ENCODE data around the gene GJC1.

GJC1 gene

GRCh38 chr17:44751331-44751730, 78.8 kb downstream of the GJC1 start:
- TF ChIP-seq FOXP2 (optimal IDR thresholded peaks at IDR 0.05; ENCODE audit: borderline replicate concordance, extremely low read depth, extremely low read length, insufficient read depth) (no peak), TAF1 (IDR thresholded peaks at IDR 0.05; ENCODE audit: borderline replicate concordance, insufficient read depth, low read length) (no peak)

- no peak for TF ChIP-seq REST (IDR thresholded peaks at IDR 0.05; ENCODE audit: insufficient read depth in 1 of 2, low read depth in 2 of 2, low read length in 2 of 2)
These were observed 80.1 kb downstream of the GJC1 start for GRCh38 chr17:44749980-44750318.

- TF ChIP-seq TAF1 (IDR thresholded peaks at IDR 0.05; ENCODE audit: borderline replicate concordance, insufficient read depth, low read length) (no peak), REST (IDR thresholded peaks at IDR 0.05; ENCODE audit: insufficient read depth in 1 of 2, low read depth in 2 of 2, low read length in 2 of 2) (no peak), POLR2AphosphoS5 (IDR thresholded peaks at IDR 0.05; ENCODE audit: low read depth, low read length) (no peak), FOXP2 (optimal IDR thresholded peaks at IDR 0.05; ENCODE audit: borderline replicate concordance, extremely low read depth, extremely low read length, insufficient read depth) (no peak), SIN3A (IDR thresholded peaks at IDR 0.05; ENCODE audit: borderline replicate concordance, insufficient read depth, low read length) (no peak)
These were observed 80.8 kb downstream of the GJC1 start for GRCh38 chr17:44749076-44749979.
